Inflammatory macrophage (primary cell): ENCODE measurements around the gene GPATCH4.
A peak's percentile ranks its signal among the peaks of the same experiment; 100 is the strongest.
"Not testable (repeated sequence)": the region's sequence is repeated elsewhere in the genome, so short reads cannot be mapped to it uniquely, and the experiment has no call there.

Experiments
- DNase-seq, 2 donors: peaks; one replicate each; pipeline ENCODE4 v3.0.0-alpha.2; 2020 to 2022
- total RNA-seq, 18 experiments: gene quantifications; one replicate each; lab custom pipeline; 2026; ENCODE audit warnings: mixed read lengths in 6 of 18, inconsistent platforms in 2 of 18; lab: John Stamatoyannopoulos, UW

Gene GPATCH4
- total RNA-seq = 2.4 to 27.9 (median 18.2) reads per million in 18 experiments

GRCh38 chr1:156601122-156601830, at the start of gene GPATCH4:
Gene GPATCH4 (minus strand): TSS chr1:156601479.
- peak; percentile 79 to 86 for DNase-seq

DNA sequence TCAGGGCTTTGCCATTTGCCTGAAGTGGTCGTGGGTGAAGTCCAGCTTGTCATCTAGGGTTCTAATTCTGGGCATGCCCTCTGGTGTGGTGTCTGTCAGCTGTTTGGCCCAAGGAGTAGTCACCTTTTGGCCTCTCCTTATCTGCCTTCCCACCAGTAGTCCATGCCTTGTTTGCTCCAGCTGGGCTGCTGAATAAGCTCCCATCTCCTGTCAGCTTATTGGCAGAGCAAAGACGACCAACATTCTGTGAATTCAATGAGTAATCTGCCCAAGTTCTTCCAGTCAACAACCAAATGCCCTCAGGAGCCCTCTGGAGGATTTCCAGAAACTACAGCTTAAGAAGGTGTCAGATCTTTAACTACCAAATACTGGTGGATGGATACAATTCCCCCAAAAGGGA, 47.7 kb upstream of the GPATCH4 start:
- DNase-seq = no peak

GRCh38 chr1:156648496-156648895, 47.2 kb upstream of the GPATCH4 start:
- no peak for DNase-seq

DNA sequence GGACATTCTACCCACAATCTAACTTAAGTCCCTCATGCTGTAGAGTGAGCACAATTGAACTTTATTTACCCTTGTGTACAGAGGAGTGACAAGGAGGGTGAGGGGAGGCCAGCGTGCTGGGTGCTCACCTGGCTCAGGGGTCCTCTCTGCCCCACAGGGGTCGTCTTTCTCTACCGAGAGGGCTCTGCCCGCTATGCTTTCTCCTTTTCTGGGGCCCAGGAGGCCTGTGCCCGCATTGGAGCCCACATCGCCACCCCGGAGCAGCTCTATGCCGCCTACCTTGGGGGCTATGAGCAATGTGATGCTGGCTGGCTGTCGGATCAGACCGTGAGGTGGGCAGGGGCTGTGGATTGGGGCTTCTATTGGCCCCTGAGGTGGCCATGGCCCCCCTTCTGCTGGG, 46.1 kb upstream of the GPATCH4 start:
- no peak for DNase-seq

- DNase-seq = no peak
These were observed 45.5 kb upstream of the GPATCH4 start for GRCh38 chr1:156646738-156647211.

- no peak for DNase-seq
These were observed 44.4 kb upstream of the GPATCH4 start for GRCh38 chr1:156645666-156646065.

GRCh38 chr1:156645056-156645455, 43.8 kb upstream of the GPATCH4 start:
- DNase-seq = no peak

DNA sequence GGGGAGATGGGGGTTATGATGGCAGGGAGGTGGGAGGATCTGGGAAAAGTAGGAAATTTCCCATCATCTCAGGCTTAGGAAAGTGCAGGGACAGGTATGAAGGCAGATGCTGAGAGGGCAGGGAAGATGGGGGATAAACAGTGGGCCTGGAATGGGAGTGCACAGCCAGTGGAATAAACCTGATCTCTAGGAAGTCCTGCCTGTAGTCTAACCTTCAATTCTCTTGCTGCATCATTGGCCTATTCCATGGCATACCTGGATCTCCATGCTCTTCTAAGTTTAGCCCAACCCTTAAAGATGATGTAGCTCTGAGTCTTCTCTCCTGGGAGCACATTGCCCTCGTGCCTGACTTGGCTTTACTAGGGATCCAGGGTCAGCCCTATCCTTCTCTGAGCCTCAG, 43.4 kb upstream of the GPATCH4 start:
- DNase-seq = no peak

- no peak for DNase-seq
These were observed 42.9 kb upstream of the GPATCH4 start for GRCh38 chr1:156644146-156644545.

DNA sequence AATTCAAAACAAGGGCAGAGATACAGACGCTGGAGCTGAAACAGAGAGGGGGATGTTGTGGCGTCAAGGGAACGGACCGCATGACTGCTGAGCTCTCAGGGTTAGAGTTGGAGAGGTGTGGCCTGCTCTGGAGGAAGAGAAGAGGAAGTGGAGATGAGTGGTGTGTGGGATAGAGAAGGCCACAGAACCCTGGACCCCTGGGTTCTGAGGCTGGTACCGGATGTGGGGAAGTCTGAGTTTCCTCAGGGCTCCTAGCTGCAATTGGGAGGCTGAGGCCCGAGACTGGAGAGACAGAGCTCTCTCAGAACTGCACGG, 42.5 kb upstream of the GPATCH4 start:
- DNase-seq = peak; percentile 42 to 45

DNA sequence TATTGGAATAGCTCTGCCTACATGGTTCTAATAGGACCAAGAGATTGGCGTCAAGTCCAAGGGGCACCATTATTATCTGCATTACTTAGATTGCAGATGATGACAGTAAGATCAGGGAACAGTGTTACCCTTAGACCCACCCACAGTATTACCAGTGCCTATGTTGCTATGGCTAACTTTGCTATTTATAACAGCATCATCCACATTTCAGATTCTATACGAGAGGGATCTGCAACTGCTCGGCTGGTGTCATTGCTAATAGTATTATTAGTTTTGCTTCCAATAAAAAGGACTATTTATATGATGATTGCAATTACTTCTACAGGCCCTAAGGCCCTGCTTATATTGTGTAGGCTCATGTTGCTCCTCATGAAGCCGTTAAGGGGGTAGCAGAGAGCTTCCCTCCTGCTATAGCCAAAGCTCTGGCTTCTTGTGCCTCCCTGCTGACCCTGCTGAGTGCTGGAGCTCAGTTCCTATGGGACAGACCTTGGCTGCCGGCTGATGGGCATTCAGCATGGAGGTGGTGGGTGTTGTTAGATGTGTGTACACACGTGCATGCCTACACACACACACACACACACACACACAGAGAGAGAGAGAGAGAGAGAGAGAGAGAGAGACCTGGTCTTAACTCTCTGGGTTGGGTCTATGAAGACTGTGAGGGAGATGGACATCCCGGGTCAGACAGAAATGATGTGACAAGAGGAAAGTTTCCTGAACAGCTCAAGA, 41.9 kb upstream of the GPATCH4 start:
- no peak for DNase-seq

DNA sequence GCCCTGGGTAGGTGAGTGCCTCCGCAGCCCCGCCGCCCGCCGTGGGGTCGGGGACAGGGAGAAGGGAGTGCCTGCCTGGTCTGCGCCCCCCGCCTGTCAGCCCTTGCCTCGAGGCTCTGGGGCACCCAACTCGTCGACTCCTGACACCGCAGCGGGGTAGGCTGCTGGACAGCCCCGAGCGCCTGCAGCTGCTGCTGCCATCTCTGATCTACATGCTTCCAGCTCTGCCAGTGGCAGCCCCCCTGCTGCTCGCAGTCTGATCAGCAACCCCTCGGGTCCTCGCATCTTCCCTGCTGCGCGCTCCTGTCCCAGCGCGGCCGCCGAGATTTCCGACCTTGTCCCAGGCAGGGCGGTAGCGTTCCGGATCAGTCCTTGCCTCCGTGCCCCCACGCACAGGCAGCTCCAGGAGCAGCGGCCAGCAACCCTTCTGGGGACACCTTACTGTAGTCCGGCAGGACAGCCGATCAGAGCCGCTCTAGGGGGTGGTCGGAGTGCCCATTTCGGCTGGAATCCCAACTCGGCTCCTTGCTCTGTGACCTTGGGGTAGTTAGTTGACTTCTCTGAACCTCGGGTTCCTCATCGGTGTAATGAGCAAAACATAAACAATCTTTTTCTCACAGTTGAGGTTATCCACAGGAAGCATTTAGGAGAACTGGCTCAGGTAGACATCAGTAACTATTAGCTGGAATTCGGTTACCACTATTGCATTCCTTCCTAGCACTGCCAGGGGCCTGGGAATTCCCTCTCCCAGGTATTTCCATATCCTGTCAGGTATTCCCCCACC, 41.2 kb upstream of the GPATCH4 start:
- no peak for DNase-seq

DNA sequence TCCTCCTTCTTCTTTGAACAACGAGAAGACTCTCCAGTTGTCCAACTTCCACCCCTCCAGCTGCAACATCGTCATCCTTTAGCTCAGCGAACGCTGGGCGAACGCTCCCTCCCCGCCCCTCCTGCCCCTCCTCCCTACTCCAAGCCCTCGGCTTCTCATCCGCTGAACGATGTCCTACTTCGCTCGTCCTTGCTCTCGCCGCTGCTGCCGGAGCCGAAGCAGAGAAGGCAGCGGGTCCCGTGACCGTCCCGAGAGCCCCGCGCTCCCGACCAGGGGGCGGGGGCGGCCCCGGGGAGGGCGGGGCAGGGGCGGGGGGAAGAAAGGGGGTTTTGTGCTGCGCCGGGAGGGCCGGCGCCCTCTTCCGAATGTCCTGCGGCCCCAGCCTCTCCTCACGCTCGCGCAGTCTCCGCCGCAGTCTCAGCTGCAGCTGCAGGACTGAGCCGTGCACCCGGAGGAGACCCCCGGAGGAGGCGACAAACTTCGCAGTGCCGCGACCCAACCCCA, 40.5 kb upstream of the GPATCH4 start, which contains the start of gene BCAN:
TSS of gene BCAN (plus strand) at position 357 of the 504 bp plus-strand sequence. CDS start 3,938 bp downstream, outside the sequence.
- no peak for DNase-seq

DNA sequence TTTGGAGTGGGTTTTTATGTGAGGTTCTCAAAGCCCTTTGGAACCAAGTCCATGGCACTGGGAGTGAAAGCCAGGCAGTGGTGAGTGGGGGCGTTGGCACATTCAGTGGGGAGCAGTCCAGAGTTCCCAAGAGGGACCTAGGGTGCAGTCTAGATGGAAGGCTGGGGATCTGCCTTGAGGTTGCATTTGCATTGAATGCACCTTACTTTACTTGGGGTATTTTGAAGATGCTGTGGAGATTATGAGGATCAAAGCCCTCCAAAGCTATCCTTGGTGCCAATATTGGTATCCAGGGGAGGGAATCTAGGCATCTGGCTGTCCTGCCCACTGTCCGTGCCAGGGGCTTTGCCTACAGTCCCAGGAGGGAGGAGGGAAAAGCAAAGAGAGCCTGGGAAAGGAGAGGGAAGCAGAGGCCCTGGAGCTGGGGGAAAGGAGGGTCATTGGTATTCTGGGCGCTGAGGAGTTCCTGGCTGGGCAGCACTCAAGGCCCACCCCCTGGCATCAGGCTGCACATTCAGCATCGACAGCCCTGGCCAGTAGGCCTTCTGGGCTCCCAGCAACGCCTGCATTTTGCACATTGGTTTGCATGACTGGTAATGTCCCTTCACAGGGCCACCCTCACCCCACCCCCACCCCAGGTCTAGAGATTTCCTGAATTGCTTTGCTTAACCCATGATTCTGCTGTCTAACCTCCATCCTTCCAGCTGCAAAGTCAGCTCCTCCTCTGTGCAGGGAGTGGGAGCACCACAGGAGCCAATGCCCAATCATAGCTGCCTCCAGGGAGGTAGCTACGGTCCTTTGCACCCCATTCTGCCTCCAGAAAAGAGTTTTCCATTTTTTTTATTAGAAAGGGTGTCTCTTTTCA, 39.8 kb upstream of the GPATCH4 start:
- DNase-seq = no peak

- no peak for DNase-seq
These were observed 38.4 kb upstream of the GPATCH4 start for GRCh38 chr1:156639601-156640101.

- no peak for DNase-seq
These were observed 37.1 kb upstream of the GPATCH4 start for GRCh38 chr1:156638189-156638985.

GRCh38 chr1:156632355-156632754, 31.1 kb upstream of the GPATCH4 start:
- DNase-seq = no peak

GRCh38 chr1:156631152-156631551, 29.9 kb upstream of the GPATCH4 start:
- not testable (repeated sequence) for DNase-seq

- no peak for DNase-seq
These were observed 28.7 kb upstream of the GPATCH4 start for GRCh38 chr1:156629823-156630449.

DNA sequence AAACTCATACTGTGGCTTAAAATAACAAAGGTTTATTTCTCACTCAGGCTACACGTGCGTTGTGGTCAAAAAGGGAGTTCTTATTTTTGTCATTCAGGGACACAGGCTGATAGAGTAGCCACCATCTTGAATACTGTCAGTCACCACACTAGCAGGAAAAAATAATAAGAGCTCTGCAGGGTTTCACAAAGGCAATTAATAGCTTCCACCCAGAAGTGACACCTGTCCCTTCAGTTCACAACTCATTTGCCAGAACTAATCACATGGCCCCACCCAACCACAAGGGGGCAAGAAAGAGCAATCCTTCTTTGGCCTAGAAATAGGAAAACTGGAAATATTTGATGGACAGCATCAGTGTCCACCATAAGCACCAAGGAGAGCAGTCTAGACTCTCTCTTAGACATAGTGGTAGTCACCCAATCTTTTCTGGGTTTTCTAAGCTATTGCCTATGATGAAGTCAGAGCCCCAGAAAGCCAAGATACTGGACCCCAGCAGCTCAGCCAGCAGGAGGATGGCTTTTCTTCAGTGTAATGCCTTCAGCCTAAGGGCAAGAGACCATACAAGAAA, 26.1 kb upstream of the GPATCH4 start:
- DNase-seq = peak; percentile 54 to 67
